GM12878 (cell line): Measurements from ENCODE around the gene ADAT3. TPM values are rescaled to one million over a fixed set of nuclear protein-coding genes. Genes with fewer than 3 reads are reported as not detected.

ENCODE experiments used
- ATAC-seq: fragments of 200-7000 bp; cut with Tn5 transposase; 3 replicates; pipeline ENCODE4 v1.9.1; 2020; ENCODE audit warnings: mild to moderate bottlenecking, moderate library complexity
- BruUV-seq: library from RNA; stranded (reverse); fragments of 400-500 nt; replicated peaks from 2 replicates; lab custom pipeline; 2021; lab: Mats Ljungman, UMichigan
- CTCF ChIA-PET: fragments of 300-600 bp; sonication (Branson Sonifier 250); formaldehyde crosslinking; extraction: SDS; loops from one replicate; lab custom pipeline; 2021; ENCODE audit warnings: inconsistent platforms; lab: Yijun Ruan, JAX
- POLR2A ChIA-PET: fragments of 350-600 bp; formaldehyde crosslinking; extraction: SDS; loops from one replicate; lab custom pipeline; 2021; ENCODE audit warnings: inconsistent platforms; lab: Charles Lee
- RAD21 ChIA-PET: fragments of 300-600 bp; sonication (Branson Sonifier 250); formaldehyde crosslinking; loops from one replicate; lab custom pipeline; 2023; ENCODE audit warnings: antibody characterized with exemption; ENCODE audit not compliant: unreplicated experiment; lab: Charles Lee
- SMC1A ChIA-PET: fragments of 300-600 bp; sonication (Branson Sonifier 250); formaldehyde crosslinking; loops from one replicate; lab custom pipeline; 2023; ENCODE audit not compliant: unreplicated experiment, uncharacterized antibody; lab: Charles Lee
- DNase-seq: peaks from one replicate; pipeline ENCODE4 v3.0.0-alpha.2; 2011; ENCODE audit warnings: low read depth, low spot score
- FAIRE-seq: peaks from 3 replicates; lab custom pipeline; 2011; peaks lifted over from hg19 to GRCh38; lab: Jason Lieb, UNC
- H2AFZ ChIP-seq: 2 replicates; pipeline ENCODE4 v1.6.0; 2011; ENCODE audit warnings: low read depth, low read length, control low read depth; ENCODE audit not compliant: control insufficient read depth
- H3K27ac ChIP-seq: 2 replicates; pipeline ENCODE4 v1.5.1; 2011; ENCODE audit warnings: control low read depth; ENCODE audit not compliant: control insufficient read depth, insufficient read depth
- H3K27me3 ChIP-seq, 2 experiments: replicated peaks in 1 of 2; 2 replicates each; pipeline versions ENCODE4 v1.6.0 to v1.6.1; 2011; ENCODE audit warnings: low read length in 1 of 2; ENCODE audit not compliant: control insufficient read depth in 2 of 2, insufficient read depth in 2 of 2
- H3K36me3 ChIP-seq, 2 experiments: 2 replicates each; pipeline ENCODE4 v1.5.1; 2011; ENCODE audit warnings: low read length in 1 of 2; ENCODE audit not compliant: control insufficient read depth in 2 of 2, insufficient read depth in 2 of 2
- H3K4me1 ChIP-seq: 2 replicates; pipeline ENCODE4 v1.6.1; 2011; ENCODE audit warnings: mild to moderate bottlenecking, low read length, moderate library complexity, mixed read lengths; ENCODE audit not compliant: control insufficient read depth, insufficient read depth
- H3K4me2 ChIP-seq: 2 replicates; pipeline ENCODE4 v1.6.0; 2011; ENCODE audit warnings: control low read depth; ENCODE audit not compliant: control insufficient read depth, insufficient read depth
- H3K4me3 ChIP-seq: fragments of 200-600 bp; sonication (generic); 2 replicates; pipeline ENCODE4 v1.5.1; 2016
- H3K79me2 ChIP-seq: 2 replicates; pipeline ENCODE4 v1.6.0; 2011; ENCODE audit warnings: low read length; ENCODE audit not compliant: control insufficient read depth, insufficient read depth
- H3K9ac ChIP-seq: 2 replicates; pipeline ENCODE4 v1.8.0; 2011; ENCODE audit warnings: low read length, control low read depth, mixed read lengths; ENCODE audit not compliant: control insufficient read depth, insufficient read depth
- H3K9me3 ChIP-seq: replicated peaks from 3 replicates; pipeline ENCODE4 v1.5.1; 2011; ENCODE audit warnings: mild to moderate bottlenecking, low read length; ENCODE audit not compliant: control insufficient read depth, insufficient read depth
- H4K20me1 ChIP-seq: 2 replicates; pipeline ENCODE4 v1.6.0; 2011; ENCODE audit not compliant: control insufficient read depth, insufficient read depth
- CEBPZ ChIP-seq: fragments of 150-350 bp; IDR thresholded peaks from 2 replicates; pipeline ENCODE4 v1.6.1; 2016; ENCODE audit warnings: low read depth, low read length
- CREM ChIP-seq: IDR thresholded peaks from 2 replicates; pipeline ENCODE4 v1.6.1; 2014; ENCODE audit warnings: antibody characterized with exemption, low read depth
- E2F4 ChIP-seq: IDR thresholded peaks from 2 replicates; pipeline ENCODE4 v1.6.1; 2012; ENCODE audit warnings: low read depth, low read length, improper control_type of control experiment
- EED ChIP-seq: sonication (generic); IDR thresholded peaks from 2 replicates; pipeline ENCODE4 v1.6.1; 2016; ENCODE audit warnings: antibody characterized with exemption, low read depth
- HSF1 ChIP-seq: fragments of 150-350 bp; IDR thresholded peaks from 2 replicates; pipeline ENCODE4 v1.6.1; 2014; ENCODE audit warnings: mild to moderate bottlenecking, low read depth, low read length
- IRF5 ChIP-seq: fragments of 450-650 bp; IDR thresholded peaks from 2 replicates; pipeline ENCODE4 v1.6.1; 2017; ENCODE audit warnings: borderline replicate concordance
- MYC ChIP-seq: IDR thresholded peaks from 2 replicates; pipeline ENCODE4 v1.6.1; 2011; ENCODE audit warnings: mild to moderate bottlenecking, low read length, moderate library complexity, inconsistent platforms; ENCODE audit not compliant: insufficient read depth, insufficient replicate concordance, insufficient read length, severe bottlenecking
- PAX8 ChIP-seq: fragments of 450-650 bp; IDR thresholded peaks from 2 replicates; pipeline ENCODE4 v1.6.1; 2017; ENCODE audit warnings: mild to moderate bottlenecking, moderate library complexity
- RAD51 ChIP-seq: fragments of 450-650 bp; IDR thresholded peaks from 2 replicates; pipeline ENCODE4 v1.6.1; 2016; ENCODE audit warnings: moderate library complexity, mild to moderate bottlenecking, inconsistent platforms
- RFX5 ChIP-seq: IDR thresholded peaks from 2 replicates; pipeline ENCODE4 v1.6.1; 2011; ENCODE audit warnings: low read depth, low read length, improper control_type of control experiment
- RUNX3 ChIP-seq: IDR thresholded peaks from 2 replicates; pipeline ENCODE4 v1.6.1; 2012; ENCODE audit warnings: low read length, inconsistent platforms
- SUPT20H ChIP-seq: IDR thresholded peaks from 2 replicates; pipeline ENCODE4 v1.6.1; 2011; ENCODE audit warnings: low read depth, mild to moderate bottlenecking, low read length, moderate library complexity, borderline replicate concordance; ENCODE audit not compliant: control insufficient read depth
- YBX1 ChIP-seq: fragments of 450-650 bp; IDR thresholded peaks from 2 replicates; pipeline ENCODE4 v1.6.1; 2016; ENCODE audit warnings: antibody characterized with exemption
- WGBS: methylation state at CpG from one replicate; pipeline ENCODE4 v1.1.6; 2016; ENCODE audit warnings: low lambda C conversion rate; ENCODE audit not compliant: insufficient replicate concordance, insufficient coverage; ENCODE audit errors: missing lambda C conversion rate; 5-methylcytosine and 5-hydroxymethylcytosine counted together
- in situ Hi-C: fragments of 300-500 bp; cut with MboI; formaldehyde crosslinking; loops from 9 replicates; pipeline ENCODE4 v1.14.3; 2018; ENCODE audit warnings: mixed read lengths
- intact Hi-C: fragments of 100-400 bp; cut with micrococcal nuclease; formaldehyde crosslinking; loops from one replicate; pipeline ENCODE4 v1.14.2; 2022; ENCODE audit not compliant: unreplicated experiment
- polyA plus RNA-seq, 11 experiments: library from polyadenylated mRNA; depleted of rRNA in 4 of 11; unstranded in 6 of 11; stranded (reverse) in 5 of 11; fragments of >200 nt; fragmentation: Nextera tagmentation in 4 of 11; fragmentation: Illumina TruSeq in 1 of 11; extraction: Ambion mirVana in 4 of 11; extraction: Trizol in 1 of 11; gene quantifications; 1 replicate in 1 of 11; 2 replicates in 10 of 11; pipeline versions ENCODE4 v1.2.1 to v1.2.3, GENCODE V29; 2011 to 2016; ENCODE audit warnings: inconsistent platforms in 2 of 11, missing spikeins in 2 of 11, low read depth in 1 of 11
- total RNA-seq, 4 experiments: library from RNA; depleted of rRNA in 3 of 4; stranded (reverse); fragments of >200 nt in 3 of 4; fragmentation: Illumina TruSeq in 1 of 4; extraction: Trizol in 1 of 4; gene quantifications; 2 replicates each; pipeline versions ENCODE4 v1.2.1 to v1.2.3, GENCODE V29; 2013 to 2021

Gene ADAT3
- total and polyA plus RNA-seq, 10 of the 15 experiments (the other 5 are each of a cell fraction or from before 2014, with no cell fraction given): 0.27 to 11.8 (median 7.7) TPM; not detected in 3

GRCh38 chr19:1917926-1918325 is 12.7 kb downstream of the ADAT3 start:
- Histone ChIP-seq H3K9me3 (no peaks in the 10 kb centered on the region), H4K20me1 (no peaks in the 10 kb centered on the region), H3K4me3 (no peak overlapping the region), H3K27me3 (no peaks in the 10 kb centered on the region), H3K79me2 (no peaks in the 10 kb centered on the region; the same call in 1 of the 2 replicates), H3K4me2 (no peak overlapping the region), H3K9ac (no peak overlapping the region), H3K27ac (no peak overlapping the region), H3K4me1 (peaks cover 14% of the 10 kb centered on the region), H3K36me3 (peaks cover 2 to 12% of the 10 kb centered on the region in 2 experiments; a peak in 3 of 4 replicates), H2AFZ (no peak overlapping the region)
- DNase-seq: no peak
- FAIRE-seq: no peak
- BruUV-seq: no TSS peak
- no peak for TF ChIP-seq IRF5
- no peak for TF ChIP-seq MYC
- no peak for TF ChIP-seq CEBPZ
- no peak for TF ChIP-seq CREM
- TF ChIP-seq RUNX3: no peak
- no peak for TF ChIP-seq YBX1
- no peak for TF ChIP-seq HSF1
- no peak for TF ChIP-seq RAD51
- TF ChIP-seq EED: no peak
- TF ChIP-seq SUPT20H: no peak
- TF ChIP-seq E2F4: no peak
- TF ChIP-seq RFX5: no peak
- TF ChIP-seq PAX8: no peak
- no peak for ATAC-seq
- ChIA-PET RAD21 (no interaction called here), SMC1A (no interaction called here), CTCF (no interaction called here), POLR2A (no interaction called here)
- 95% methylated on average over 24 of the region's 25 CpGs for WGBS
- in situ Hi-C loops: no loop called here
- intact Hi-C loops: no loop called here
